HG03135 (cell line): ENCODE data around the gene PKIB.
"Not testable (repeated sequence)": the region's sequence is repeated elsewhere in the genome, so short reads cannot be mapped to it uniquely, and the experiment has no call there.

Source experiments
- ATAC-seq: cut with Tn5 transposase; IDR thresholded peaks from one replicate; pipeline ENCODE4 v1.9.1; 2021; ENCODE audit warnings: mild to moderate bottlenecking, moderate library complexity; ENCODE audit not compliant: unreplicated experiment

Gene PKIB

GRCh38 chr6:122620428-122620827 is 10.2 kb downstream of the PKIB start:
- no peak for ATAC-seq

- no peak for ATAC-seq
These were observed 10.7 kb downstream of the PKIB start for GRCh38 chr6:122620902-122621301.

- ATAC-seq = no peak
These were observed 11.4 kb downstream of the PKIB start for GRCh38 chr6:122621638-122622037.

GRCh38 chr6:122622479-122622878 is 12.3 kb downstream of the PKIB start:
- ATAC-seq = no peak

- ATAC-seq = no peak
These were observed 13.1 kb downstream of the PKIB start for GRCh38 chr6:122623279-122623678.

GRCh38 chr6:122624853-122625252 is 14.6 kb downstream of the PKIB start:
- no peak for ATAC-seq

- no peak for ATAC-seq
These were observed 18.5 kb downstream of the PKIB start for GRCh38 chr6:122628714-122629113.

GRCh38 chr6:122631571-122632249 is 21.5 kb downstream of the PKIB start:
- no peak for ATAC-seq

GRCh38 chr6:122640366-122640765 is 30.2 kb downstream of the PKIB start:
- ATAC-seq = no peak

GRCh38 chr6:122641819-122642218 is 31.6 kb downstream of the PKIB start:
- ATAC-seq = no peak

GRCh38 chr6:122642604-122643003 is 32.4 kb downstream of the PKIB start:
- not testable (repeated sequence) for ATAC-seq

- ATAC-seq = no peak
These were observed 35.1 kb downstream of the PKIB start for GRCh38 chr6:122645256-122645655.

GRCh38 chr6:122647765-122648164 is 37.6 kb downstream of the PKIB start:
- ATAC-seq = no peak

- no peak for ATAC-seq
These were observed 38.5 kb downstream of the PKIB start for GRCh38 chr6:122648726-122649125.

- no peak for ATAC-seq
These were observed 39.5 kb downstream of the PKIB start for GRCh38 chr6:122649701-122650100.

- no peak for ATAC-seq
These were observed 40.2 kb downstream of the PKIB start for GRCh38 chr6:122650403-122650802.

- no peak for ATAC-seq
These were observed 40.8 kb downstream of the PKIB start for GRCh38 chr6:122651031-122651430.

GRCh38 chr6:122651604-122652003 is 41.4 kb downstream of the PKIB start:
- no peak for ATAC-seq

- ATAC-seq = no peak
These were observed 42.2 kb downstream of the PKIB start for GRCh38 chr6:122652431-122652830.

GRCh38 chr6:122653094-122653493 is 42.9 kb downstream of the PKIB start:
- no peak for ATAC-seq

- no peak for ATAC-seq
These were observed 43.8 kb downstream of the PKIB start for GRCh38 chr6:122654012-122654411.

- no peak for ATAC-seq
These were observed 47.4 kb downstream of the PKIB start for GRCh38 chr6:122657601-122658000.

- ATAC-seq = no peak
These were observed 50.1 kb downstream of the PKIB start for GRCh38 chr6:122660296-122660695.
